Endothelial cell of umbilical vein (primary cell): ENCODE data around the gene KLF5. TPM values are rescaled to one million over a fixed set of nuclear protein-coding genes. Genes with fewer than 3 reads are reported as not detected.

ENCODE experiments used
- BruUV-seq: library from RNA; stranded (reverse); fragments of 400-500 nt; replicated peaks from 2 replicates; lab custom pipeline; 2021; lab: Mats Ljungman, UMichigan
- CTCF ChIA-PET: fragments of 300-600, 350-600 bp; sonication (Branson Sonifier 250); formaldehyde crosslinking; loops from one replicate; lab custom pipeline; 2021; ENCODE audit warnings: antibody characterized with exemption, inconsistent platforms; lab: Charles Lee
- POLR2A ChIA-PET: fragments of 300-600, 350-600 bp; sonication (Branson Sonifier 250); formaldehyde crosslinking; loops from one replicate; lab custom pipeline; 2021; ENCODE audit warnings: antibody characterized with exemption, inconsistent platforms; lab: Charles Lee
- DNase-seq: peaks from one replicate; pipeline ENCODE4 v3.0.0-alpha.2; 2011; ENCODE audit warnings: low read depth, low spot score
- FAIRE-seq: peaks from 2 replicates; lab custom pipeline; 2011; peaks lifted over from hg19 to GRCh38; lab: Jason Lieb, UNC
- H2AFZ ChIP-seq: 2 replicates; pipeline ENCODE4 v1.6.0; 2012; ENCODE audit warnings: low read depth, low read length, control low read depth, inconsistent platforms
- H3K27ac ChIP-seq: 2 replicates; pipeline ENCODE4 v1.5.1; 2011; ENCODE audit warnings: low read depth, mild to moderate bottlenecking, control low read depth, low read length, moderate library complexity; ENCODE audit not compliant: insufficient read depth
- H3K27me3 ChIP-seq, 2 experiments: 2 replicates each; pipeline versions ENCODE4 v1.6.0 to v1.6.1; 2011; ENCODE audit warnings: low read length in 2 of 2, mixed read lengths in 1 of 2; ENCODE audit not compliant: control insufficient read depth in 2 of 2, insufficient read depth in 2 of 2
- H3K36me3 ChIP-seq, 2 experiments: 2 replicates in 1 of 2; 3 replicates in 1 of 2; pipeline ENCODE4 v1.5.1; 2011; ENCODE audit warnings: low read length in 2 of 2, mild to moderate bottlenecking in 1 of 2, moderate library complexity in 1 of 2; ENCODE audit not compliant: control insufficient read depth in 2 of 2, insufficient read depth in 2 of 2; ENCODE audit errors: extremely low read depth in 1 of 2
- H3K4me1 ChIP-seq: 3 replicates; pipeline ENCODE4 v1.5.1; 2011; ENCODE audit warnings: mild to moderate bottlenecking, low read length; ENCODE audit not compliant: control insufficient read depth, insufficient read depth; ENCODE audit errors: extremely low read depth
- H3K4me2 ChIP-seq: 2 replicates; pipeline ENCODE4 v1.6.1; 2011; ENCODE audit warnings: low read length, control low read depth, mixed read lengths; ENCODE audit not compliant: insufficient read depth
- H3K4me3 ChIP-seq, 3 experiments: fragments of 200-600 bp in 1 of 3; sonication (generic), shearing (Covaris generic) in 1 of 3; replicated peaks in 1 of 3; 2 replicates each; pipeline ENCODE4 v1.5.1; 2011 to 2016; ENCODE audit warnings: control low read depth in 3 of 3, low read length in 3 of 3, mild to moderate bottlenecking in 2 of 3, inconsistent platforms in 1 of 3, low read depth in 1 of 3, moderate library complexity in 1 of 3; ENCODE audit not compliant: insufficient read depth in 1 of 3
- H3K79me2 ChIP-seq: 2 replicates; pipeline ENCODE4 v1.6.0; 2012; ENCODE audit warnings: low read length, inconsistent platforms; ENCODE audit not compliant: control insufficient read depth, insufficient read depth
- H3K9ac ChIP-seq: replicated peaks from 2 replicates; pipeline ENCODE3; 2011; ENCODE audit warnings: low read length, control low read depth; ENCODE audit not compliant: insufficient read depth; ENCODE audit errors: extremely low read depth
- H3K9me1 ChIP-seq: replicated peaks from 3 replicates; pipeline ENCODE4 v1.6.0; 2011; ENCODE audit warnings: mild to moderate bottlenecking, low read length; ENCODE audit not compliant: control insufficient read depth, insufficient read depth; ENCODE audit errors: extremely low read depth
- H3K9me3 ChIP-seq: replicated peaks from 2 replicates; pipeline ENCODE4 v1.5.1; 2012; ENCODE audit warnings: low read length, inconsistent platforms; ENCODE audit not compliant: control insufficient read depth, insufficient read depth
- H4K20me1 ChIP-seq: replicated peaks from 2 replicates; pipeline ENCODE3; 2011; ENCODE audit warnings: mild to moderate bottlenecking, low read length; ENCODE audit not compliant: control insufficient read depth, insufficient read depth; ENCODE audit errors: extremely low read depth
- POLR2A ChIP-seq: IDR thresholded peaks from 2 replicates; pipeline ENCODE4 v1.6.1; 2012; ENCODE audit warnings: low read depth, mild to moderate bottlenecking, control low read depth, low read length
- dilution Hi-C: fragments of 300-500 bp; cut with MboI; formaldehyde crosslinking; loops from one replicate; pipeline ENCODE4 v1.15.0; 2019; ENCODE audit warnings: low sequenced_read_pairs; ENCODE audit not compliant: extremely low pct_ligation_motif_present
- intact Hi-C: fragments of 100-400 bp; cut with micrococcal nuclease; formaldehyde crosslinking; loops from one replicate; pipeline ENCODE4 v1.10.0; 2022
- polyA plus RNA-seq, 4 experiments: library from polyadenylated mRNA; depleted of rRNA in 3 of 4; stranded (reverse) in 3 of 4; unstranded in 1 of 4; fragments of >200 nt; gene quantifications; 2 replicates each; pipeline versions ENCODE4 v1.2.1 to v1.2.3, GENCODE V29; 2011 to 2012; ENCODE audit warnings: missing spikeins in 1 of 4
- total RNA-seq: library from RNA; stranded (reverse); gene quantifications from 2 replicates; pipeline ENCODE4 v1.2.3, GENCODE V29; 2021
- TF ChIP-seq, protein P1 (sequence below), 2 donors: IDR thresholded peaks; 1 replicate in 1 of 2; 2 replicates in 1 of 2; pipeline ENCODE4 v1.5.1; 2011; ENCODE audit warnings: low read length in 2 of 2, mild to moderate bottlenecking in 2 of 2, moderate library complexity in 2 of 2, control low read depth in 1 of 2, inconsistent platforms in 1 of 2, low read depth in 1 of 2; ENCODE audit not compliant: insufficient read depth in 1 of 2; ENCODE audit errors: extremely low read depth in 1 of 2

KLF5 gene
- total and polyA plus RNA-seq, 2 donors (not counting 3 experiments of a cell fraction or from before 2014, with no cell fraction given): 1.7 to 4.0 TPM

DNA sequence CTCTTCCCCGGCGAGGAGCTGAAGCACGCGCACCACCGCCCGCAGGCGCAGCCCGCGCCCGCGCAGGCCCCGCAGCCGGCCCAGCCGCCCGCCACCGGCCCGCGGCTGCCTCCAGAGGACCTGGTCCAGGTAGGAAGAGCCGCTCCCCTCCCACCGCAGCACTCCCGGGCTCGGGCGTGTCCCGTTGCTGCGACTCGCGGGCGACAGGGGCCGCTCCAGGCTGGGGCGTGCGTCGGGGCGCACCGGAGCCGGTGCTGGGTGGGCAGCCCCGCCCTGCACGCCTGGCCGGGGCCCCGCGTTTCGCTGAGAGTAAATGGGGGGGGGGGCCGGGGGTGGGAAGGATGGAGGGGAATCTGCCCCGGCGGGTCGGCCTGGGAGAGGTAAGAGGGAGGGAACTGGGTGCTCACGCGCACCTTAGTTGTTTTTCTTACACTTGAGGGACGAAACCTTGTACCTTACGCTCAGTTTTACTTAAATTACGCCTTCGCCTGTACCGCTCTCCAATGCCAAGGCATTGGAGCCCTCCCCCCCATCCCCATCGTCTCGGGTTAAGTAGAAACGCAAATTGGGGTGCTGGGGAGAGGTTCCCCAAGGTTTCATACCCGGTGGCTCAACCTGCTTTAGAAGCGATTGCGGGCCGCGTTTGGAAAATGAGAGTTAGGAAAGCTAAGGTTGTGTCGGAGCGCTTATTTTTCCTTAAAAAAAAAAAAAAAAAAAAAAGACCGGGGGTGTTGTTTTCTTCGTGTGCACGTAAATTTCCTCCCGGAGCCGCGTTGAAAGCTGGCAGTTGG is 850 bp downstream of the KLF5 start:
- CTCF ChIA-PET: interaction anchor here (0.7 to 2.0 kb wide), 10 partner anchors 12 to 764 kb away, joined by 3 to 10 read pairs (median 3); no protein-coding TSS in a partner anchor
- no peak for TF ChIP-seq POLR2A
- TF ChIP-seq, protein P1, sequence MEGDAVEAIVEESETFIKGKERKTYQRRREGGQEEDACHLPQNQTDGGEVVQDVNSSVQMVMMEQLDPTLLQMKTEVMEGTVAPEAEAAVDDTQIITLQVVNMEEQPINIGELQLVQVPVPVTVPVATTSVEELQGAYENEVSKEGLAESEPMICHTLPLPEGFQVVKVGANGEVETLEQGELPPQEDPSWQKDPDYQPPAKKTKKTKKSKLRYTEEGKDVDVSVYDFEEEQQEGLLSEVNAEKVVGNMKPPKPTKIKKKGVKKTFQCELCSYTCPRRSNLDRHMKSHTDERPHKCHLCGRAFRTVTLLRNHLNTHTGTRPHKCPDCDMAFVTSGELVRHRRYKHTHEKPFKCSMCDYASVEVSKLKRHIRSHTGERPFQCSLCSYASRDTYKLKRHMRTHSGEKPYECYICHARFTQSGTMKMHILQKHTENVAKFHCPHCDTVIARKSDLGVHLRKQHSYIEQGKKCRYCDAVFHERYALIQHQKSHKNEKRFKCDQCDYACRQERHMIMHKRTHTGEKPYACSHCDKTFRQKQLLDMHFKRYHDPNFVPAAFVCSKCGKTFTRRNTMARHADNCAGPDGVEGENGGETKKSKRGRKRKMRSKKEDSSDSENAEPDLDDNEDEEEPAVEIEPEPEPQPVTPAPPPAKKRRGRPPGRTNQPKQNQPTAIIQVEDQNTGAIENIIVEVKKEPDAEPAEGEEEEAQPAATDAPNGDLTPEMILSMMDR (IDR thresholded peaks at IDR 0.05; ENCODE audit: extremely low read depth in 1 of 2, insufficient read depth in 1 of 2, low read depth in 1 of 2, low read length in 2 of 2): peak in 1 of 2 donors; percentile 6
- Histone ChIP-seq H3K27me3 (no peaks in the 10 kb centered on the region), H3K4me1 (peaks cover 37% of the 10 kb centered on the region), H3K9me3 (no peaks in the 10 kb centered on the region), H4K20me1 (no peaks in the 10 kb centered on the region), H3K36me3 (no peaks in the 10 kb centered on the region), H3K4me3 (peak overlapping the region; percentile 42 to 57 (median 57)), H2AFZ (peak overlapping the region; percentile 80), H3K9me1 (no peaks in the 10 kb centered on the region), H3K9ac (peak overlapping the region; percentile 74), H3K27ac (peak overlapping the region; percentile 5), H3K79me2 (no peaks in the 10 kb centered on the region), H3K4me2 (peak overlapping the region; percentile 88)
- DNase-seq (peak; percentile 16), FAIRE-seq (no peak)
- intact Hi-C loops: loop anchor here (1.0 to 5.0 kb wide), 4 partner anchors 222 to 649 kb away; partner anchors contain the start of gene DIS3
- POLR2A ChIA-PET: interaction anchor here (0.6 kb wide), 1 partner anchor 10 kb away, joined by 12 read pairs; no protein-coding TSS in a partner anchor
- dilution Hi-C loops: no loop called here
- BruUV-seq: no TSS peak
